Activated CD4-positive, alpha-beta T cell treated with anti-CD3 and anti-CD28 coated beads, Interleukin-2, amount 50 U/mL, for 48 hours (primary cell): ENCODE measurements around the gene SOCS7.

ENCODE experiments used
- DNase-seq, 2 experiments: peaks; one replicate each; pipeline ENCODE4 v3.0.0-alpha.2; 2020

The SOCS7 gene

DNA sequence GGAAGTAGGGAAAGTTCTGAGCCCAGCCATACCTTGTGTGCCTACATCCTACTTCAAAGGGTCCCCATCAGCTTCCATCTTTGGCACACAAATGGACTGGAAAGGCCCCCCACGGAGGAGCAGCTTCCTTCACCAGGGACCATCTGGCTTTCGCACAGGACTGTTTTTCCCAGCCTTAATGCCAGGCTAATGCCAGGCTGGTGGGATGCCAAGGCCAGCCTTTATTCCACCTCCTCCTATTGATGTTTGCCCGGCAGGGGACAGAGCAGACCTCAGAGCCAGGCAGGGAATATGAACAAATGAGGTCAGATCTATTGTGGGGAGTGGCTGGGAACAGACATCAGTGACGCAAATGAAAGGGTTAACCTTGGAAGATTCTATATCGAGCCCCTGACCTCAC, 13.6 kb upstream of the SOCS7 start:
- DNase-seq, result no peak

DNA sequence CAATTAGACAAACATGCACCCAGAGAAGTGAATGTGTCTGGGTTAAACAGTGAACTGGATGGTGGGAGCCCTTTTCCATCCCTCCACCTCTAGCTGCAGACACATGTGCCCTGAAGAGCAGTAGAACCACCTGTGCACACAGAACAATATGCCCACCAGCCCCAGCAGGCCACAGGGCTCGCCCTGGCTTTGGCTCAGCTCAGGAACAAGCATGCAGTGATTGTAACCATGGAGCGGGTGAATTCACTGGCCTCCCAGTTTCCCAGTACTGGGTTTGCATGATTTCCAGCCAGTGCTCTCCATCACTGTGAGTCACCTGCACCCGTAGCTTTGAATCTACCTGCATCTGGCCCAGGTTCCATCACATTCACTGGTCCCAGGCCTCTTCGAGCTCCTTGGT, 13.1 kb upstream of the SOCS7 start:
- no peak for DNase-seq

DNA sequence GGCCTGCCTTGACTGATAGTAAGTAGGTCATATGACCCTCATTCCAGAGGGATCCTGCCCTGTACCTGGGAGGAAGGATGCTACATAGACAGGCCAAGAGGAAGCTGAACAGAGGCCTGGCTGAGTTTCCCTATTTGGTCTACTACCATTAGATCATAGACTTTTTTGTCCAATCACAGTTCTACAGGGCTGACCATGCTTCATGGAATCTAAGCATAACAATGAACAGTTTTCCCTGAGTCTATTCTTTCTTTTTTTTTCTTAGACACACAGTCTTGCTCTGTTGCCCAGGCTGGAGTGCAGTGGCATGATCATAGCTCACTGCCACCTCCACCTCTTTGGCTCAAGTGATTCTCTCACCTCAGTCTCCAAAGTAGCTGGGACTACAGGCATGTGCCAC, 11.8 kb upstream of the SOCS7 start:
- no peak for DNase-seq

DNA sequence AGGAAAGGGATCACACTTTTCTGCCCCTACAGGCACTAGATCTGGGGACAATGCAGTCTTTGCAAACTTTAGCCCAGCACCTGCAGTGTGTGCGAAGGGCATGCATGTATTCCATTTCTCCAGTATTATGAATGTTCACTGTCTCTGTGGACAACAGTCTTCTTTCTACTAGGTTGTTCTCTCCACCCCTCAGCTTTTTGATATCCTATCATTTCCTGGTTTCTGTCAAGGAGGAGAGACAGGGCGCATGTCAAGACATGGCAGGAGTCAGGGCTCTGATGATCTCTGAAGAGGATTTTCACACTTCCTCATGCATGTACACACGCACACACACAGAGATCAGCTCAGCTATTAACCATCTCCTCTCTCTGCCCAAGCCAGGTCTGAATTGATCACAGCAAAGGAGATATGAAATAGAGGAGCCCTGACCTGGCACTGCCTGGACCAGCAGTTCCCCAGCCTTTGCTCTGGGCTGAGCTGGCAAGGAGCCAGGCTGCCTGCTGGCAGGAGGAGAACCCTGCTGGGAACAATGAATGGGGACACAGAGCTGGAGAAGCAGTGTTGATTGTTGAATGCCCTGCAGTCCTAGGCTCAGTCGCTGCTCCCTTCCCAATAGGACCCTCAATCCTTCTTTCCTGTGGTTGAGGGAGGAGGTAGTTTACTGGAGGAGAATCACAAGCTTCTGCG, 10.5 kb upstream of the SOCS7 start:
- DNase-seq, result no peak

DNA sequence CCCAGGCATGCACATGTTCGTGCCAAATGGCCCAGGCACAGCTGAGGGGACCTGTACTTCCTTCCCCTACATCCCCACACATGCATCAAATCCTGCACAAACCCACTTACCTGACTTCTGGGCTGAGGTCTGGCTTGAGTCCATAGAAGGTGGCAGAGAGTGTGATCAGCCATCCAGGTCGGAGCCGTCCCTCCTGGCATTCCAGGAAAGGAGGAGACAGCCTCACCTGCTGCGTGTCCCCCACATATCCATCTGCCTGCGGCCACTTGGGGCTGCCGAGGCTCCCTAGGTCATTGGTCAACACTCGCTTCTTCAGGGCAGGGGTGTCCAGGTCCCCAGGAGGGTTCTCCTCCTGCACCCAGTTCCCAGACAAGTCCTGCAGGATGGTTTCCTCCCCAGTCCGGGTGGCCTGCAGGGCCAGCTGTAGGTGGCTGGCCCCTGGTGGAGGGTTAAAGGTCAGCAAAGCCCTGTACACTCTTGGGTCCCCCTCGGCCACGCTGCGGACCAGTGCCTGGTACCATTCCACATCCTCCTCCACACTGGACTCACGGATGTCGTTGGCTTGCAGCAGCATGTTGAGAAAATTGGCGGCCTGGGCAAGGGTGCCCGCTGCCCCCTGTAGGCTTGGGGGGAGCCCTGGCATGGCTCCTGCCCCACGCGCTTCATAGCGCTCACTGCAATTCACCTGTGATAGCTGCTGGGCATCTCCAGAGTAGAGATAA, 8.6 kb upstream of the SOCS7 start:
- DNase-seq, result no peak

DNA sequence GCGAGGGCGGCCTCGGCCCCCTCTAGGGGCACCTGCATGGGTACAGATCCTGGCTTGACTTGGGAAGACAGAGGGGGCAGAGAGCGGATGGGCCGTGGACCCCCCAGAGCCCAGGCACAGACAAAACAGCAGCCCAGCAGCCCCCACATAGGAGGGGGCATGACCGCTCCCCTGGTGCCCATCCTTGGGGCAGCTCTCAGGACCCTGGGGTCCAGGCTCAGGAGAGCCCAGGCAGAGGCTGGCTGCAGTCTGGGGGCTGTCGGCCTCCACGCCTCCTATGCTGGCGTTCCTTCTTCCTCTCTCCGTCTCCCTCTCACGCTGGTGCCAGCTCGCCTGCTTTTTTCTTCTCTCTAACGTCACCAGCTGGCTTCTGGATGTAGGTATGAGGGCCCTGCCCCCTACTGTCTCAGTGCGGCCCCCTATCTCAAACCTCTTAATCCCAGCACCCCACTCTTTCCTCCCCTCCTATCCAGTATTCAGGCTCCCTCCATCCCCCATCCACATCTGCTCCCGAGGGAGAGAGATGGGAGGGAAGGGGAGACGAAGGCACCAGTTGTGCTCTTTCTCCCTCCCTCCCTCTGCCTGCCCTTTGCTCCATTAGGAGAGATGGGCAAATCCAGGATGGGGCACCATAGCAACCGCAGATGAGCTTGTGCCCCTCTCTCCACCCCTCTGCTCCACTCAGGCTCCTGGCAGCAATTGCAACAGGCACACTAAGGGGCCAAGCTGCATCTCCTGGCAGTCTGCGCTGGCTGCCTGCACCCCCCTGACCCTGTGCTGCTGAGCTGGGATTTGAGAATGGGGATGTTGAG, 7.8 kb upstream of the SOCS7 start, which contains the start of gene GPR179:
GPR179 (minus strand) TSS at position 349 of the 812 bp plus-strand sequence; CDS start at position 182, 167 bp downstream.
- DNase-seq, result no peak

DNA sequence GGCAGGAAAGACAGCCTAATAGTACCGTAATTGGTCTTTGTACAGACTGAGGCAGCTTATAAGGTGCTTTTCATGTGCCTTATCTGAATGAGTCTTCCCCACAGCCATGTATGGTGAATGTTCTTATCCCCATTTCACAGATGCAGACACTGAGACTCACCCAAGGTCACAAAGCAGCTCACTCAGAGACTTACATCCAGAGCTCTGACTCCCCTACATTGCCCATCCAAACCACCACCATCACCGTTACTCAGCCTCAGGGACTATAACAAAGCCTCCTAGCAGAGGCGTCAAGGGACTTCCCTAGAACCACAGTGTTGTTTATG, 7.3 kb upstream of the SOCS7 start:
- no peak for DNase-seq

DNA sequence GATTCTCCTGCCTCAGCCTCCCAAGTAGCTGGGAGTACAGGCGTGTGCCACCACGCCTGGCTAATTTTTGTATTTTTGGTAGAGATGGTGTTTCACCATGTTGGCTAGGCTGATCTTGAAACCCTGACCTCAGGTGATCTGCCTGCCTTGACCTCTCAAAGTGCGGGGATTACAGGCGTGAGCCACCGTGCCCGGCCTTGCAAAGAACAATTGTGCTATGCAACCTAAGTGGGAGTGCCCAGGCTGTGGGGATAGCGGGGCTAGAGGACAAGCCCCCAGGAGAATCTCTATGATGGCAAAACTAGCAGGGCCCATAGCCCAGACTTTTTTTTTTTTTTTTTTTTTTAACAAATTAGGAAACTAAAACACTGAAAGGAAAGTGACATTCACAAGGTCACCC, 5.9 kb upstream of the SOCS7 start:
- DNase-seq, result no peak

DNA sequence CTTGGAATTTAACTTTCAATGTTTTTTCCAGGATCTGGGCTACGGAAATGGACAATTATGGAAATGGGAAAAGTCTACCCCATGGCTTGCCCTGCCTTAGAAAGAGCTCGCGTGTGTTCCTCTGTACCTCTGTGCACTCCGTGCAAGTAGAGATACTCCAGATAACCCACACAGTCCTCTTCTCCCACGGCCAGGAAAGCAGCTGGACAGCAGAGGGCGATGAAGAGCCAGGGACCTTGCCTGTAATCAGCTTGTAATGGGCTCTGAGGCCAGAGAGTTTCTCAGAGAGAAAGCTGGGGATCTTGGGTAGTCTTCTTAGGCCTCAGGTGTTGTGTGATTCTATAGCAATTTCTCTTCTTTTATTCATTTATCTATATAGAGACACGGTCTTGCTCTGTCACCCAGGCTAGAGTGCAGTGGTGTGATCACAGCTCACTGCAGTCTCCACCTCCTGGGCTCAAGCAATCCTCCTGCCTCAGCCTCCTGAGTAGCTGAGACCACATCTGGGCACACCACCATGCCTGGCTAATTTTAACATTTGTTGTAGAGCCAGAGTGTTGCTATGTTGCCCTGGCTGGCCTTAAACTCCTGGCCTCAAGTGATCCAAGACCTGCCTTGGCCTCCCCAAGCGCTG, 2.4 kb upstream of the SOCS7 start:
- peak; percentile 89 to 92 for DNase-seq

DNA sequence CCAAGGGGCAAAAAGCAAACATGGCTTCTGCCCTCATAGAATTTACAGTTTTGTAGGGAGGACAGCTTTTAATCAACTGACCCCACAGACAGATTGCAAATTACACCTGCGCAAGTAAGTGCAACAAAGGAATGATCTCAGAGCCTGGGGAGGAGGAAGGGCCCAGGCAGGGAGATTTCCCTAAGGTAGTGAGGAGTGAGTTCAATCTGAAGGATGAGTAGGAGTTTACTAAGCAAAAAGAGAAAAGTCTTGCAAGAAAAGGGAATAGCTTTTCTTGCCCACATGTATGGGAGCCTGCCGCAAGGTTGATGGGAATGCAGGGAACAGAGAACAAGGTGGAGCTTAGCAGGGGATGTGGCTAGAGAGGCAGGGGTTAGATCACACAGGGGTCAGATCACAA, 1.6 kb upstream of the SOCS7 start:
- no peak for DNase-seq

DNA sequence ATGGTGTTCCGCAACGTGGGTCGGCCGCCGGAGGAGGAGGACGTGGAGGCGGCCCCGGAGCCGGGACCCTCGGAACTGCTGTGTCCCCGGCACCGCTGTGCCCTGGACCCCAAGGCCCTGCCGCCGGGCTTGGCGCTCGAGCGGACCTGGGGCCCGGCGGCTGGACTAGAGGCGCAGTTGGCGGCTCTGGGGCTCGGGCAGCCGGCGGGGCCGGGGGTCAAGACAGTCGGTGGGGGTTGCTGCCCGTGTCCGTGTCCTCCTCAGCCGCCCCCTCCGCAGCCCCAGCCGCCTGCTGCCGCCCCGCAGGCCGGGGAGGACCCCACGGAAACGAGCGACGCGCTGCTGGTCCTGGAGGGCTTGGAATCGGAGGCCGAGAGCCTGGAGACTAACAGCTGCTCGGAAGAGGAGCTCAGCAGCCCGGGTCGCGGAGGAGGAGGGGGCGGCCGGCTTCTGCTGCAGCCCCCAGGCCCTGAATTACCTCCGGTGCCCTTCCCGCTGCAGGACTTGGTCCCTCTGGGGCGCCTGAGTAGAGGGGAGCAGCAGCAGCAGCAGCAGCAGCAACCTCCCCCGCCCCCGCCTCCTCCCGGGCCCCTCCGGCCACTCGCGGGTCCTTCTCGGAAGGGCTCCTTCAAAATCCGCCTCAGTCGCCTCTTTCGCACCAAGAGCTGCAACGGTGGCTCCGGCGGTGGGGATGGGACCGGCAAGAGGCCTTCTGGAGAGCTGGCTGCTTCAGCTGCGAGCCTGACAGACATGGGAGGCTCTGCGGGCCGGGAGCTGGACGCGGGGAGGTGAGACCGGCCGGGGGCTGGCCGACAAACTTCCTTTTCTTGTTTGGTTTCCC, 821 bp downstream of the SOCS7 start:
- peak; percentile 23 to 26 for DNase-seq

DNA sequence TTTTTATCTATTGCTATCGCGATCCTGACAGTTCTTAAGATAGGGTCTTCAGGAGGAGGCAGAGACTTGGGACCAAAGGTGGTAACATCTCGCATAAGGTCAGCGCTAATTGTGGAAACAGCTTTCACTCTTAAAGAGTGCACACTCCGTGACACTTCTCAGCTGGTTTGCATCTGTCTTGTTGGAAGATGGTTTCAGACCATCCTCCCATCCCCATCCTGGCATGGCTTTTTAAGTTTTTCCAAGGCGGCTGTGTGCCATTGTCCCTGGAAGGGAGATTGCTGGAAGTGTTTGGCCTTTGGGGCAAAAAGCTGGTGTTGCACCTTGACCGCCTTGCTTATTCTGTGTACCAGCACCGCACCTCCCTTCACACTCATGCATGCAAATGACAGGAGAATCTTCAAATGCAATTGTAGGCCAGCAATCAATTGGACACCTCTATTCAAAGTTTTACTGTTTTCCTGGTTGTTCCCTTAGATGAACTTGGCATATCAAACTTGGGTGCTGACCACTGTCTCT, 1.5 kb downstream of the SOCS7 start:
- no peak for DNase-seq

DNA sequence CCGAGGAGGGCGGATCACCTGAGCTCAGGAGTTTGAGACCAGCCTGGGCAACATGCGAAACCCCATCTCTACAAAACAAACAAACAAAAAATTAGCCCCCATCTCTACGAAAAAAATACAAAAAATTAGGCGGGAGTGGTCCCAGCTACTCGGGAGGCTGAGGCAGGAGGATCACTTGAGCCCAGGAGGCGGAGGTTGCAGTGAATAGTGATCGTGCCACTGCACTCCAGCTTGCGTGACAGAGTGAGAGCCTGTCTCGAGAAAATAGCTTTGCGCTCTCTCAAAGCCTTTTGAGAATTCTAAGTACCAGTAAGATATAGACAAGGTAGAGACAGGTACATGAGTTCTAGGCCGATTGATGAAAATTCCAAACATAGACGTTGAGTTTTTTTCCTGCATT, 2.0 kb downstream of the SOCS7 start:
- no peak for DNase-seq

DNA sequence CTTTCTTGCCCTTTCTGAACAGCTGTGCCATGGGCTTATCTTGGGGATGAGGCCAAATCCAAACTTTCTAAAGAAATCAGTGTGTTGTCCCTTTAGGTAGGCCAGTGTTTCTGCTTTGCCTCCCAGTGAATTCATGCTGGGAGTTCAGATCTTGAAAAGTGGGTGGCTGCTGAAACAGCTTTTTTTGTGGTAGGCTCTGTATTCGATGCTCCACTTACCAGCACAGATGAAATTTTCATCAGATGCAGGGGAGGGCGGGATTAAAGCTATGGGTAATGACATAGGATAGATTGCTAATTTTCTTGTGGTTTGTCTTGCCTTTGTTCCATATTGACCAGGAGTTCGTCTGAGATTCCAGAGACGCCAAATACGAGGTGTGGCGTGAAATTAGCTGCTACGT, 2.8 kb downstream of the SOCS7 start:
- DNase-seq, result no peak

DNA sequence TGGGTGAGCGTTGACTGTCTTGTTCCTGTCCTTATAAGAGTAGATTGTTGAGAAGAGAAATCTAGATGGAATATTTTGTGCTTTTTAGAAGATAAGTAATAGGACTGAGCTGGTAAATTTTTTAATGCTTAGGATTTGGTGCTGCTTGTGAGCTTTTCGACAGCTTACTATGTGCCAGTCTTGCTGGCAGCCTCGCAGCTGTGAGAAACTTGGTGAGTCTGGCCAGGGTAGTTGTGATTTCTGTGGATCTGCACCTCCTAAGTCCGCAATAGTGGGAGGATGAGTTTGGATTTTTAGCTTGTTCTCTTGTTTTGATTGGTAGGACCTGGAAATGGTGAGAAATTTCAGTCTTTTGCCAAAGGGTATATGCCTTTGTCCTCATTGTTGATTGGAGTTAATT, 3.6 kb downstream of the SOCS7 start:
- no peak for DNase-seq

DNA sequence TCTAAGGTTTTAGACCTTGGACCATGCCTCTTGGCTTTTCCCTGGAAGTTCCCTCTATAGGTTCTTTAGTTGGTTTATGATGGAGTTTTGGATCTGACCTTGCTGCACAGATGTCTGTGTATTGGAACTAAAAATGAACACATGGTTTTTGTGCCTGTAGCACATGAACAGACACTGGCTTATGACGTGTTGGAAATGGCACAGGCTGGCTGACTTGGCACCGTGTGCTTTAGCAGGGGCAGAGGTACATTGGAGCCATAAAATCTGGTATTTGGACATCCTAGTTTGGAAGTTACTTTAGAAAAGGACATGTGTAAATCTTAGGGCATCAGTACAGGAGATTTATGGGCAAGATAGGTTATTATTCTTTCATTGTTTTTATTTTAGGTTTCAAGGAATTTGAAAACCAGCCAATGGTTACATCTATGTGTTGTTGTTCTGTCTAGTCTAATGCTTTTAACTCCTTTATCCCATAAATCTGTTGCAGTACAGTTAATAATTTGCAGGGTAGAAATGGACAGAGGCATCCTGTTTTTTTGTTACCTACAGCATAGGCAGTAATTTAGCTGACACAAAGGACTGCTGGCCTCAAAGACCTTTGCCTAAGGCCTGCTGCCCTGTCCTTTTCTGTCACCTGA, 6.0 kb downstream of the SOCS7 start:
- DNase-seq, result no peak

DNA sequence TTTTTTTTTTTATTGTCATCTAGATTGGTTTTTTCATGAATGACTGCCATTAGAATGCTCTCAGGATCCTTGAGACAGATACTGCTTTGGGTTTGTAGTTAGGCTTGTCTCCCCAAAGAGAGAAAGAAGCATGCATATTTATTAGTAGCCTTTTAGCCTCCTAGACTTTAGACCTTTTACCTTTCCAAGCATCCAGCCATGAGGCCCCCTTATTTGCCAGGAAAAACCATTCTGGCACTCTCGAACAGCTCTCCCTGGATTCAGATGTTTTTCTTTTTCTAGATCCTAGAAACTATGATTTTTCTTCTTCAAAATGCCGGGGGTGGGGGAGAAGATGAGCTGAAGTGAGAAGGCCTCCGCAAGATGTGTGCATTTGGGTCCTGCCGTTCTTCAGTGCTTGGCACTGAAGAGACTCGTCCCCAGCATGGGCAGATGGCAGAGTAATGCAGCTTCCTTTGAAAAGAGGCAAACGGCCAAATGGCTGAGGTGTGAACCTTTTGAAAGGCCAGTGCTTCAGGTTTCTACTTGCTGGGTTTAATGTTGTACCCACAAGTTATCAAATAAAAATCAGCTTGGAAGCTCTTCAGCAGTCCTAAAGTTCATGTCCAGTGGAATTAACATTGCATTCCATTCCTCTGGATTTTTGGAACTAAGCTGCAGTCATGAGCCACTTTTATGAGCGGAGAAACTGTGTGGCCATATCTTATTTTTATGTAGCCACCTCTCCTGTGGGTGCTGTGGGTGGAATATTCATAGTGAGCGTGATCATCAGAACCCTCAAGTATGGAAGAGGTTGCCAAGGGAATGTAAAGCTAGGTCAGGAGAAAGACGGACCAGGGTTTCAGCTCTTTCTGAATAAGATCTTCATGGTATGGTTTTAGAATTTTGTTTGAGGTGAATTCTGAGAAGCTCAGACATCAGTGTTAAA, 7.2 kb downstream of the SOCS7 start:
- DNase-seq, result no peak

DNA sequence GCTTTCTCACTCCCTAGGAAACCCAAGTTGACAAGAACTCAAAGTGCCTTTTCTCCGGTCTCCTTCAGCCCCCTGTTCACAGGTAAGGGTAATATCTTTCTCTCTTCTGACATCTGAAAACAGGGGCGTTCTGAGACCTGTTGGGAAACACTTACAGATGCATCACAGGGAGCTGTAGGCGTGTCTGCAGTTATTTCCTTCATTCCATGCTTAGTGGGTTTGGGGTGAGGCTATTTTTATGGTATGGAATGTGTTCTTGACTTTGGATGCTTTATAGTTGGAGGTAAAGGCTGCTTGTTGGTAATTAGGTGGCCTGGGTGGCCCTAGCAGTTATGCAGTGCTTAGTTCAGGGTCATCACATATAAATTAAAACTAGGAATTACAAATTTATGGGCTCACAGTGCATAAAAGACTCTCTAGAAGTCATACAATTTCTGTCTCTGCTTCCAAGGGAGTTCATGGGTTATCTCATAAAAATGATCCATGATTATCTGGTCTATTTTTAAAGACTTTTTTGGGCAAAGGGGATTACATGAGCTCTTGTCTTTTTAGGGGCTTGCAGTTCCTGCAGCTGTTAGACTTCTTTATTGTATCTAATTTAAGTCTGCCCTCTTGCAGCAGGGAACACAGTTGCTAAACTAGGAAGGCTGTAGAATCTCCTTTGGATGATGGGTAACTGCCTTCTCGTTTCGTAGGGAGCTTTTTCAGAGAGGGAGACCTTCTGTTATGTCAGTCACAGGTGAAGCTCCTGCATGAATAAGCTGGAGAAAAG, 10.2 kb downstream of the SOCS7 start:
- DNase-seq, result no peak

DNA sequence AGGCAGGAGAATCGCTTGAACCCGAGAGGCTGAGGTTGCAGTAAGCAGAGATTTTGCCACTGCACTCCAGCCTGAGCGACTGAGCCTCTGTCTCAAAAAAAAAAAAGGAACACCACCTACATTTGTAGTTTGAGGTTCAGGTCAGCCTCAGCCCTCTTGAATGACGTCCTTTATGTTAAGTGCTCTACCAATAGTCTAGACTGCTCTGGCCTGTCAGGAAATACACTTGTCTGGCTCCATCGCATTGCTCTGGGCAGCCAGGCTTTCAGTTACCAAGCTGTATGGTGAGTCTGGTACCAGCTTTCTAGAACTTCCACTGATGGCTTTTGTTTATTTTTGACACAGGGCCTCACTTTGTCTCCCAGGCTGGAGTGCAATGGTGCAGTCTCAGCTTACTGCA, 11.4 kb downstream of the SOCS7 start:
- no peak for DNase-seq

DNA sequence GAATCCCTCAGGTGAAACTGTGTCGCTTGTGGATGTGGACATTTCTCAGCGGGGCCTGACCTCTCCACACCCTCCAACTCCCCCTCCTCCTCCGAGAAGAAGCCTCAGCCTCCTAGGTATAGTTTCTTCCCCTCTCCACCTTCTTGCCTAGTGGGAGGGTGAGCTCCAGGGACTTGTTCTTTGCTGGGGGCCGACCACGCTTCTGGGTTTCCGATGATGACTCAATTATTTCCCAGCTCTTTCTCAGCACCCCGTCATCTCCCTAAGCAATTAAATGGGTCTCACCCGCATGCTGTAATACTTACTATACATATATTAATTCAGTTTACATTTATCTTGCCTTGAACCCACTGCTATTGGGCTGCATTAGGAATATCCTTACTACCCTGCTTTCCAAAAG, 13.1 kb downstream of the SOCS7 start:
- no peak for DNase-seq
